Measurements from ENCODE around the gene EPHA6.
"Not testable (repeated sequence)": the region's sequence is repeated elsewhere in the genome, so short reads cannot be mapped to it uniquely, and the experiment has no call there.

The EPHA6 gene

DNA sequence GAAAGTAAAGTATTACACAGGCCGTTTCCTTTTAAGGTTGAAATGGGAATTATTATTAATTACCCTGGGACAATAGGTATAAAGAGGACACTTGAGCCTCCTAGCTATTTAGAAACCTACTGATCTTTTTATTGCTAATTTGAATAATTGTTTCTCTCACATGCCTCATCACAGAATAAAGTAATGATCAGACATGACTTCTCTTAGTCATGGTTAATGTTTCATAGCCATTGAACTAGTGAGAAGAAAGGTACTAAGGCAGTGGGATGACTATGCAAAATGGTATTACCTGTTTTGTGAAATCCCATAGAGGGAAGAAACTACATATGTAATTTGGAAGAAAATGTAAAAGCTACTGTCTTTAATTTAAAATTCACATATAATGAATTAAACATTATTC is 85.6 kb downstream of the EPHA6 start:
- in situ Hi-C loops (cut with HindIII; ENCODE audit: low sequenced_read_pairs): no loop called here
- no peak for DNase-seq (ENCODE audit: low read depth, low spot score)
- TF ChIP-seq, protein P1, sequence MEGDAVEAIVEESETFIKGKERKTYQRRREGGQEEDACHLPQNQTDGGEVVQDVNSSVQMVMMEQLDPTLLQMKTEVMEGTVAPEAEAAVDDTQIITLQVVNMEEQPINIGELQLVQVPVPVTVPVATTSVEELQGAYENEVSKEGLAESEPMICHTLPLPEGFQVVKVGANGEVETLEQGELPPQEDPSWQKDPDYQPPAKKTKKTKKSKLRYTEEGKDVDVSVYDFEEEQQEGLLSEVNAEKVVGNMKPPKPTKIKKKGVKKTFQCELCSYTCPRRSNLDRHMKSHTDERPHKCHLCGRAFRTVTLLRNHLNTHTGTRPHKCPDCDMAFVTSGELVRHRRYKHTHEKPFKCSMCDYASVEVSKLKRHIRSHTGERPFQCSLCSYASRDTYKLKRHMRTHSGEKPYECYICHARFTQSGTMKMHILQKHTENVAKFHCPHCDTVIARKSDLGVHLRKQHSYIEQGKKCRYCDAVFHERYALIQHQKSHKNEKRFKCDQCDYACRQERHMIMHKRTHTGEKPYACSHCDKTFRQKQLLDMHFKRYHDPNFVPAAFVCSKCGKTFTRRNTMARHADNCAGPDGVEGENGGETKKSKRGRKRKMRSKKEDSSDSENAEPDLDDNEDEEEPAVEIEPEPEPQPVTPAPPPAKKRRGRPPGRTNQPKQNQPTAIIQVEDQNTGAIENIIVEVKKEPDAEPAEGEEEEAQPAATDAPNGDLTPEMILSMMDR (IDR thresholded peaks at IDR 0.05; ENCODE audit: low read depth, low read length): no peak
- no peak overlapping the region for H3K4me3 ChIP-seq (ENCODE audit: low read depth, low read length)

DNA sequence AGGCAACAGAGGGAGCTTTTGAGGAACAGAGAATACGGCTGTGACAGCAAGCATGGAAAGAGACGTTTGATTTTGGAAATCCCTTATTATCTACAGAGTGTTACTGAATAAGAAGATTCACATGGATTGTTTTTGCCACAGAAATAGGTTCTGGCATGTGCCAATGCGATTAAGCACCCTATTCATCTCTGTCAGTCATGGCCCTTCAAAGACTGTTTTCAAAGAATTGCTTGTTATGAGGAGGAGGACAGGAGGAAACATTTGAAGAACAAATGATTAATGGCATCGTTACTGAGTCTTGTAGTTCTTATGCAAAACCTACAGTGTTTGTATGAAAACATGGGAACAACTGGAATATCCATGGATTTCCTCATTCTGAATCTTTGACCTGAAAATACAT is 86.2 kb downstream of the EPHA6 start:
- in situ Hi-C loops (cut with HindIII; ENCODE audit: low sequenced_read_pairs): no loop called here
- TF ChIP-seq, protein P1 (IDR thresholded peaks at IDR 0.05; ENCODE audit: low read depth, low read length): no peak
- H3K4me3 ChIP-seq (ENCODE audit: low read depth, low read length): no peak overlapping the region
- DNase-seq (ENCODE audit: low read depth, low spot score): no peak

DNA sequence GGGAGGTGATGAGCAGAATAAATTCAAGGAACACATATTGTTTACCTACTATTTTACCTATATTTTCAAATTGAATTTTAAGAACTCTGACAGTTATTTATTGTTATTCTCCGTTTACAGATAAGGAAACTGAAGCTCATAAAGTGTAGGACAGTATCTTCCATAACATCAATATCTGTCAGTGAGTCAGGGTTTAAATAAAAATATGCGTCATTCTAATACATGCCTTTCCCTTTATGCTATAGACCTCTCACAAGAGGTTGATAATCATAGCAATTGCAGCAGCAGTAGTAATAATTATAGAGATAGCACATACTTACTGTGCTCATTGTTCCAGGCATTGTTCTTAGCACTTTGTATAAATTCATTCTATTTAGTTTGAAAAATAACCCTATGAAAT is 101.1 kb downstream of the EPHA6 start:
- TF ChIP-seq, protein P1 (IDR thresholded peaks at IDR 0.05; ENCODE audit: low read depth, low read length): no peak
- in situ Hi-C loops (cut with HindIII; ENCODE audit: low sequenced_read_pairs): no loop called here
- no peak overlapping the region for H3K4me3 ChIP-seq (ENCODE audit: low read depth, low read length)
- no peak for DNase-seq (ENCODE audit: low read depth, low spot score)

DNA sequence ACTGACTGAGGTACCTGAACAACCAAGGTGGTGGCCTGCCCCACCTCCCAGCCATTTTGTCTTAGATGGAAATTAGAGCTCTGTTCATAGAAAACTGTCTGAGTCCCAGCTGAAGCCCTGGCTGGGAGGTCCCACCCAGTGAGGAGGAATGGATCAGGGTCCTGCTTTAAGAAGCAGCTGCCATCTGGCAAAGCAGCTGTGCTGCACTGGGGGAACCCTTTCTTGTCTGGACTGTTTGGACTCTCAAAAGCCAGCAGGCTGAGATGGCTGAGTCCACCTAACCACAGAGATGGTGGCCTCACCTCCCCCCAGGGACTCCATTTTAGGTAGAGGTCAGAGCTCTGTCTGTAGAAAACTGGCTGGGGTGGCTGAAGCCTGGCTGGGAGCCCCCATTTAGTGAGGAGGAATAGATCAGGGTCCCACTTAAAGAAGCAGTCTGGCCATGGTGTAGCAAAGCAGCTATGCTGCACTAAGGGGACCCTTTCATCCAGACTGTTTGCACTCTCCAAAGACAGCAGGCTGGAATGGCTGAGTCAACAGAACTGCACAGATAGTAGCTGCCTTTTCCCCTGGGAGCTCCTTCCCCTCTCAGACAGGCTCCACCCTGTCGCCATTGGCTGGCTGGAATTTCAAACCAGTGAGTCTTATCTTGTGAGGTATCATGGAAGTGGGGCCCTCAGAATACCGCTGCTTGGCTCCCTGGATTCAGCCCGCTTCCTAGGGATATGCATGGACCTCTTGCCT is 116.9 kb downstream of the EPHA6 start:
- TF ChIP-seq, protein P1 (IDR thresholded peaks at IDR 0.05; ENCODE audit: low read depth, low read length): no peak
- in situ Hi-C loops (cut with HindIII; ENCODE audit: low sequenced_read_pairs): no loop called here
- no peak for DNase-seq (ENCODE audit: low read depth, low spot score)
- H3K4me3 ChIP-seq (ENCODE audit: low read depth, low read length): no peak overlapping the region

DNA sequence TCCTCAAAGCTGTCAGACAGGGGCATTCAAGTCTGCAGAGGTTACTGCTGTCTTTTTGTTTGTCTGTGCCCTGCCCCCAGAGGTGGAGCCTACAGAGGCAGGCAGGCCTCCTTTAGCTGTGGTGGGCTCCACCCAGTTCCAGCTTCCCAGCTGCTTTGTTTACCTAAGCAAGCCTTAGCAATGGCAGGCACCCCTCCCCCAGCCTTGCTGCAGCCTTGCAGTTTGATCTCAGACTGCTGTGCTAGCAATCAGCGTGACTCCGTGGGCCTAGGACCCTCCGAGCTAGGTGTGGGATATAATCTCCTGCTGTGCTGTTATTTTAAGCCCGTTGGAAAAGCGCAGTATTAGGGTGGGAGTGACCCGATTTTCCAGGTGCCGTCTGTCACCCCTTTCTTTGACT is 127.7 kb downstream of the EPHA6 start:
- DNase-seq (ENCODE audit: low read depth, low spot score); H3K4me3 ChIP-seq (ENCODE audit: low read depth, low read length); in situ Hi-C loops (cut with HindIII; ENCODE audit: low sequenced_read_pairs): not testable (repeated sequence)

DNA sequence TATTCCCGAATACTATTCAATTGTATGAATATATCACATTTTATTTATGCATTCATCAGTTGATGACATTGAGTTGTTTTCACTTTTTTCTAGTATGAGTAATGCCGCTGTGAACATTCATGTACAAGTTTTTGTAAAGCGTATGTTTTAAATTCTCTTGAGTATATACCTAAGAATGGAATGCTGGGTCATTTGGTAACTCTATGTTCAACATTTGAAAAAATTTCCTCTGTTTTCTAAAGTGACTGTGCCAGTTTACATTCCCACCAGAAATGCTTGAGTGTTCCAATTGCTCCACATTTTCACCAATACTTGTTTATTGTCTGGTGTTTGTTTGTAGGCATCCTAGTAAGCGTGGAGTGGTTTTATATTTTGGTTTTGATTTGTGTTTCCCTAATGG is 144.5 kb downstream of the EPHA6 start:
- in situ Hi-C loops (cut with HindIII; ENCODE audit: low sequenced_read_pairs): no loop called here
- H3K4me3 ChIP-seq (ENCODE audit: low read depth, low read length): no peak overlapping the region
- TF ChIP-seq, protein P1 (IDR thresholded peaks at IDR 0.05; ENCODE audit: low read depth, low read length): no peak
- DNase-seq (ENCODE audit: low read depth, low spot score): no peak

DNA sequence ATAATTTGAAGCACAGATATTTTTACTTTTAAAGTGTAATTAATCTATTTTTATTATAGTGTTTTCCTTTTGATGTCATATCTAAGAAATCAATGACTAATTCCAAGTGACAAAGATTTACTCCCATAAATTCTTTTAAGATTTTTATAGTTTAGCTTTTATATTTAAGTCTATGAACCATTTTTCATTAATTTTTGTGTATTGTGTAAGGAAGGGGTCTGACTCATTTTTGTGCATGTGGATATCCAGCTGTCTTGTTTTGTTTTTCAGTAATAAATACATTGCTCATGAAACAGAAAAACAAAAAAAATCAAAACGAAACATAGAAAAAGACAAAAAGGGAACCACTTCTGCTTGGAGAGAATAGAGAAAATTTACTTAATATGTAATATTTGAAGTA is 145.1 kb downstream of the EPHA6 start:
- no peak overlapping the region for H3K4me3 ChIP-seq (ENCODE audit: low read depth, low read length)
- DNase-seq (ENCODE audit: low read depth, low spot score): no peak
- in situ Hi-C loops (cut with HindIII; ENCODE audit: low sequenced_read_pairs): no loop called here
- TF ChIP-seq, protein P1 (IDR thresholded peaks at IDR 0.05; ENCODE audit: low read depth, low read length): no peak
